ENCODE measurements around the gene ACOXL. TPM values are rescaled to one million over a fixed set of nuclear protein-coding genes. Genes with fewer than 3 reads are reported as not detected.

Gene ACOXL
- total and polyA plus RNA-seq, 2 donors (not counting 3 experiments of a cell fraction or from before 2014, with no cell fraction given), result not detected

DNA sequence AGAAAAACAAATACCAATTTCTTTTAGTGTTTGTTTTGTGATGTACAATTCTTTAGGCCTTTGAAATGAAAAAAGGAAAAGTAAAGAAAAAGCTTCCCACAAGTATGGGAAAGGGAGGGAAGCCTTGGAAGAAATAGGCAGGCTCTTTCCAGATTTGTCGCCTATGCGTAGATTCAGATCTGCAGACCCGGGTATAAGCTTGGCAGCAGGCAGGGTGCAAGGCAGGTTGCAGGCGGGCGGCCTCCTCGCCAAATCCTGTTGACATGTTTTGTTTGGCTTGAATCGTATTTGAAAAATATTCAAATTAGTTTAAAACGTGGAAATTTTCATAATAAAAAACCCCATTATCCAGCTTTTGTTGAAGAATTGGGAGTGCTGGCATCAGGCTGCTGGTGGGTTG is 104.3 kb downstream of the ACOXL start:
- ChIA-PET CTCF (no interaction called here), POLR2A (no interaction called here)
- no peak for TF ChIP-seq MYC (IDR thresholded peaks at IDR 0.05; ENCODE audit: low read depth, low read length)
- no peak for TF ChIP-seq GATA2 (IDR thresholded peaks at IDR 0.05; ENCODE audit: insufficient read depth, insufficient read length, low read depth, low read length)
- TF ChIP-seq POLR2AphosphoS5 (IDR thresholded peaks at IDR 0.05; ENCODE audit: insufficient read depth, low read depth, low read length), result no peak
- no peak for TF ChIP-seq POLR2A (IDR thresholded peaks at IDR 0.05; ENCODE audit: low read depth, low read length)
- no peak for TF ChIP-seq EZH2 (IDR thresholded peaks at IDR 0.05; ENCODE audit: borderline replicate concordance, low read depth, low read length, severe bottlenecking)
- TF ChIP-seq JUN (IDR thresholded peaks at IDR 0.05; ENCODE audit: borderline replicate concordance, insufficient read depth, insufficient read length, low read depth), result no peak
- TF ChIP-seq FOS (IDR thresholded peaks at IDR 0.05; ENCODE audit: borderline replicate concordance, insufficient read depth, low read length), result no peak
- H3K9ac ChIP-seq (replicated peaks; ENCODE audit: extremely low read depth, insufficient read depth, low read length), result no peak overlapping the region
- H3K9me1 ChIP-seq (replicated peaks; ENCODE audit: control insufficient read depth, extremely low read depth, insufficient read depth, low read length), result no peaks in the 10 kb centered on the region
- no peaks in the 10 kb centered on the region for H3K4me1 ChIP-seq (ENCODE audit: control insufficient read depth, extremely low read depth, insufficient read depth, low read length)
- no peak overlapping the region for H3K4me3 ChIP-seq (replicated peaks in 1 of 3; ENCODE audit: insufficient read depth in 1 of 3, low read depth in 1 of 3, low read length in 3 of 3)
- no peaks in the 10 kb centered on the region for H3K9me3 ChIP-seq (replicated peaks; ENCODE audit: control insufficient read depth, insufficient read depth, low read length)
- dilution Hi-C loops (cut with MboI; ENCODE audit: extremely low pct_ligation_motif_present, low sequenced_read_pairs), result no loop called here
- no peaks in the 10 kb centered on the region for H3K36me3 ChIP-seq (ENCODE audit: control insufficient read depth in 2 of 2, extremely low read depth in 1 of 2, insufficient read depth in 2 of 2, low read length in 2 of 2)
- no TSS peak for BruUV-seq (replicated peaks)
- H4K20me1 ChIP-seq (replicated peaks; ENCODE audit: control insufficient read depth, extremely low read depth, insufficient read depth, low read length), result no peaks in the 10 kb centered on the region
- FAIRE-seq, result no peak
- peaks cover 21 to 26% of the 10 kb centered on the region in 2 experiments for H3K27me3 ChIP-seq (ENCODE audit: control insufficient read depth in 2 of 2, insufficient read depth in 2 of 2, low read length in 2 of 2)
- H2AFZ ChIP-seq (ENCODE audit: low read depth, low read length), result no peak overlapping the region
- no peaks in the 10 kb centered on the region for H3K79me2 ChIP-seq (ENCODE audit: control insufficient read depth, insufficient read depth, low read length)
- intact Hi-C loops (cut with micrococcal nuclease), result no loop called here
- no peak for DNase-seq (ENCODE audit: low read depth, low spot score)
- H3K4me2 ChIP-seq (ENCODE audit: insufficient read depth, low read length), result no peak overlapping the region
- no peak overlapping the region for H3K27ac ChIP-seq (ENCODE audit: insufficient read depth, low read depth, low read length)

DNA sequence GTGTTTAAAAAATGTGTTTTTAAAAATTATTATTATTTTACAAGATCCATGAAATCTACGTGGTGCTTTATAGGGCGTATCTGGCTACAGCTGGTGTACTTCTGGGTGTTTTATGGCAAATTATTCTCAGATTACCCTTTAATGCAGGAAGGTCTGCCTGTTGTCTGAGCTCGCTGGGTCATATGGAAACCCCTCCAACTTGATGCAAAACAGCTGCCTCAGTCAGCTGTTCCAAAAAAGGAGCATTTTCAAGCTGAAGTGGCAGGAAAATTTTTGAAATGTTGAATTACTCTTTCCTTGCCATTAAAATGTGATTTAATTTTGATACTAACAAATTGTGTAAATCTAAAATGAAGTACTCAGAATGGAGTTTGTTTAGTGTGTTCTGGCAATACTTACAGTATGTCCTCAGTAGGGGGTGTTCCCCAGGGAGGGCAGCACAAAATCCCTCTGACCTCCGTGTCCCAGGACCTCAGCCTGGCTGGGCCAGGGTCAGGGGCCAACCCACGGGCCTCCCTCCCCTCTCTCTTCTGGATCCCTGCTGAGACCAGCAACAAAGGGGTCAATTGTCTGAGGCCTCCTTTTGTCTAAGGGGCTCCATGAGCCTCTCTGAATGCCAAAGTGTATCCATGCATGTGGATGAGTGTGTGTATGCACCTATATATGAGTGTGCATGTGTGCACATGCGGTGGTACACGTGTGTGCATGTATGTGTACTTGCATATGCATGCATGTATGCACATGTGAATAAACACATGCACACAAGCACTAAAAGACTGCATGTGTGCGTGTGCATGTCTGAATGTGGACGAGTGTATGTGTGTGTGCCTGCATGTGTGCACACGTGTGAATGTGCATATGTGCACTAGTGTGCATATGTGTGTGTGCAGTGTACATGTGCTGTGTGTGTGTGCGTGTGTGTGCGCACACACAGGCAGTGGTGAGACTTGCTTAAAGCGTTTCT is 105.4 kb downstream of the ACOXL start:
- TF ChIP-seq JUN (IDR thresholded peaks at IDR 0.05; ENCODE audit: borderline replicate concordance, insufficient read depth, insufficient read length, low read depth) (no peak), GATA2 (IDR thresholded peaks at IDR 0.05; ENCODE audit: insufficient read depth, insufficient read length, low read depth, low read length) (no peak), FOS (IDR thresholded peaks at IDR 0.05; ENCODE audit: borderline replicate concordance, insufficient read depth, low read length) (no peak), EZH2 (IDR thresholded peaks at IDR 0.05; ENCODE audit: borderline replicate concordance, low read depth, low read length, severe bottlenecking) (no peak)
- TF ChIP-seq, protein P1, sequence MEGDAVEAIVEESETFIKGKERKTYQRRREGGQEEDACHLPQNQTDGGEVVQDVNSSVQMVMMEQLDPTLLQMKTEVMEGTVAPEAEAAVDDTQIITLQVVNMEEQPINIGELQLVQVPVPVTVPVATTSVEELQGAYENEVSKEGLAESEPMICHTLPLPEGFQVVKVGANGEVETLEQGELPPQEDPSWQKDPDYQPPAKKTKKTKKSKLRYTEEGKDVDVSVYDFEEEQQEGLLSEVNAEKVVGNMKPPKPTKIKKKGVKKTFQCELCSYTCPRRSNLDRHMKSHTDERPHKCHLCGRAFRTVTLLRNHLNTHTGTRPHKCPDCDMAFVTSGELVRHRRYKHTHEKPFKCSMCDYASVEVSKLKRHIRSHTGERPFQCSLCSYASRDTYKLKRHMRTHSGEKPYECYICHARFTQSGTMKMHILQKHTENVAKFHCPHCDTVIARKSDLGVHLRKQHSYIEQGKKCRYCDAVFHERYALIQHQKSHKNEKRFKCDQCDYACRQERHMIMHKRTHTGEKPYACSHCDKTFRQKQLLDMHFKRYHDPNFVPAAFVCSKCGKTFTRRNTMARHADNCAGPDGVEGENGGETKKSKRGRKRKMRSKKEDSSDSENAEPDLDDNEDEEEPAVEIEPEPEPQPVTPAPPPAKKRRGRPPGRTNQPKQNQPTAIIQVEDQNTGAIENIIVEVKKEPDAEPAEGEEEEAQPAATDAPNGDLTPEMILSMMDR (IDR thresholded peaks at IDR 0.05; ENCODE audit: extremely low read depth in 1 of 2, insufficient read depth in 1 of 2, low read depth in 1 of 2, low read length in 2 of 2), result no peak
- TF ChIP-seq, protein P2, sequence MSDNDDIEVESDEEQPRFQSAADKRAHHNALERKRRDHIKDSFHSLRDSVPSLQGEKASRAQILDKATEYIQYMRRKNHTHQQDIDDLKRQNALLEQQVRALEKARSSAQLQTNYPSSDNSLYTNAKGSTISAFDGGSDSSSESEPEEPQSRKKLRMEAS (IDR thresholded peaks at IDR 0.05; ENCODE audit: insufficient read depth, insufficient read length), result peak; percentile 39
- Histone ChIP-seq H3K4me1 (ENCODE audit: control insufficient read depth, extremely low read depth, insufficient read depth, low read length) (no peaks in the 10 kb centered on the region), H3K9me3 (replicated peaks; ENCODE audit: control insufficient read depth, insufficient read depth, low read length) (no peaks in the 10 kb centered on the region), H3K4me3 (replicated peaks in 1 of 3; ENCODE audit: insufficient read depth in 1 of 3, low read depth in 1 of 3, low read length in 3 of 3) (no peak overlapping the region), H3K27me3 (ENCODE audit: control insufficient read depth in 2 of 2, insufficient read depth in 2 of 2, low read length in 2 of 2) (peaks cover 23 to 30% of the 10 kb centered on the region in 2 experiments), H3K4me2 (ENCODE audit: insufficient read depth, low read length) (no peak overlapping the region), H3K9ac (replicated peaks; ENCODE audit: extremely low read depth, insufficient read depth, low read length) (no peak overlapping the region), H3K27ac (ENCODE audit: insufficient read depth, low read depth, low read length) (no peak overlapping the region), H2AFZ (ENCODE audit: low read depth, low read length) (no peak overlapping the region), H3K9me1 (replicated peaks; ENCODE audit: control insufficient read depth, extremely low read depth, insufficient read depth, low read length) (no peaks in the 10 kb centered on the region), H3K79me2 (ENCODE audit: control insufficient read depth, insufficient read depth, low read length) (no peaks in the 10 kb centered on the region), H4K20me1 (replicated peaks; ENCODE audit: control insufficient read depth, extremely low read depth, insufficient read depth, low read length) (no peaks in the 10 kb centered on the region), H3K36me3 (ENCODE audit: control insufficient read depth in 2 of 2, extremely low read depth in 1 of 2, insufficient read depth in 2 of 2, low read length in 2 of 2) (no peaks in the 10 kb centered on the region)
- BruUV-seq (replicated peaks), result no TSS peak
- ChIA-PET CTCF (no interaction called here), POLR2A (no interaction called here)
- no peak for DNase-seq (ENCODE audit: low read depth, low spot score)
- intact Hi-C loops (cut with micrococcal nuclease) (no loop called here), dilution Hi-C loops (cut with MboI; ENCODE audit: extremely low pct_ligation_motif_present, low sequenced_read_pairs) (no loop called here)
- no peak for FAIRE-seq
